A549 treated with AZD2906 at 1 μM for 4 hours (cell line): ENCODE measurements around the gene GJA8. TPM values are rescaled to one million over a fixed set of nuclear protein-coding genes. Genes with fewer than 3 reads are reported as not detected.

ENCODE experiments used
- total RNA-seq: library from RNA; stranded (reverse); fragments of 200-300 nt; extraction: Qiagen RNA extraction; gene quantifications from 5 replicates; pipeline ENCODE4 v1.2.3, GENCODE V29; 2022

GJA8 gene
- total RNA-seq = not detected in 5 replicates

GRCh38 chr1:147902253-147902845, at the start of gene GJA8:
Gene GJA8 (plus strand): TSS chr1:147902795. CDS start chr1:147907956, 5,161 bp downstream.

GRCh38 chr1:147928236-147929132, 25.9 kb downstream of the GJA8 start, which contains the start of gene GPR89B:
Gene GPR89B (plus strand): TSS chr1:147928420. CDS start chr1:147928537, 117 bp downstream.

Other genes with a start within 250 kb of the GJA8 start
- gene ACP6, start 232.3 kb upstream of the GJA8 start, total RNA-seq = 14.3 to 23.3 TPM (median 21.8 TPM) in 5 replicates
- gene GJA5, start 142.2 kb upstream of the GJA8 start, total RNA-seq = 0.02 to 0.07 TPM in 2 of 5 replicates, not detected in the others
- 3.9 to 5.2 TPM (median 4.6 TPM) in 5 replicates for gene GPR89B, start 25.6 kb downstream of the GJA8 start, total RNA-seq
- 4.0 to 4.7 TPM (median 4.4 TPM) in 5 replicates for gene NBPF11, start 249.5 kb downstream of the GJA8 start, total RNA-seq